ENCODE results near the gene HMSD. TPM values are rescaled to one million over a fixed set of nuclear protein-coding genes. Genes with fewer than 3 reads are reported as not detected.

Gene HMSD
- total and polyA plus RNA-seq, 2 of the 4 experiments (the other 2 are of a cell fraction), result 0.17 to 0.36 TPM

GRCh38 chr18:63922049-63922448, 27.1 kb upstream of the HMSD start:
- Histone ChIP-seq H3K36me3 (ENCODE audit: control insufficient read depth, insufficient read depth, low read length) (no peaks in the 10 kb centered on the region), H3K56ac (ENCODE audit: extremely low read depth, insufficient read depth, low read length) (no peak overlapping the region), H2BK15ac (ENCODE audit: low read depth, low read length) (no peak overlapping the region), H3K27ac (ENCODE audit: insufficient read depth, low read length) (no peak overlapping the region), H4K8ac (ENCODE audit: low read depth in 2 of 2, low read length in 2 of 2) (no peak overlapping the region), H4K20me1 (ENCODE audit: insufficient read depth, low read length) (no peaks in the 10 kb centered on the region), H2AK9ac (replicated peaks; ENCODE audit: low read depth, low read length, poor library complexity) (no peak overlapping the region), H3K18ac (ENCODE audit: low read depth, low read length) (no peak overlapping the region), H3K9ac (ENCODE audit: low read depth, low read length) (no peak overlapping the region), H3K9me1 (ENCODE audit: insufficient read depth, low read length) (no peaks in the 10 kb centered on the region), H3K27me3 (ENCODE audit: control insufficient read depth, insufficient read depth, low read length) (peaks cover 5% of the 10 kb centered on the region; the same call in 1 of the 2 replicates), H3K23ac (ENCODE audit: low read depth, low read length) (no peak overlapping the region), H2AFZ (replicated peaks; ENCODE audit: low read length, poor library complexity) (no peak overlapping the region), H2BK20ac (ENCODE audit: low read depth, low read length) (no peak overlapping the region), H2BK5ac (ENCODE audit: low read depth, low read length, poor library complexity, severe bottlenecking) (no peak overlapping the region), H3K14ac (replicated peaks; ENCODE audit: low read depth, low read length) (no peak overlapping the region), H4K5ac (ENCODE audit: low read depth, low read length) (no peak overlapping the region), H3K4me3 (ENCODE audit: insufficient read depth, low read depth, low read length) (no peak overlapping the region), H3K9me3 (ENCODE audit: control insufficient read depth, insufficient read depth, low read length) (no peaks in the 10 kb centered on the region), H2BK120ac (ENCODE audit: low read depth, low read length) (no peak overlapping the region), H3K4ac (ENCODE audit: low read depth, low read length) (no peak overlapping the region), H4K91ac (ENCODE audit: insufficient read depth, low read depth, low read length) (no peak overlapping the region), H3K4me1 (ENCODE audit: control insufficient read depth, insufficient read depth, low read length) (no peaks in the 10 kb centered on the region), H2AK5ac (ENCODE audit: low read depth, low read length) (no peak overlapping the region), H3K4me2 (ENCODE audit: low read depth, low read length) (no peak overlapping the region), H3K79me1 (ENCODE audit: low read depth in 1 of 2, low read length in 2 of 2) (no peaks in the 10 kb centered on the region)
- TF ChIP-seq RAD21 (IDR thresholded peaks at IDR 0.05; ENCODE audit: low read length) (no peak), MAFK (IDR thresholded peaks at IDR 0.05; ENCODE audit: low read depth, low read length) (no peak), RFX5 (IDR thresholded peaks at IDR 0.05; ENCODE audit: low read depth, low read length) (no peak), MAZ (IDR thresholded peaks at IDR 0.05; ENCODE audit: borderline replicate concordance, low read depth, low read length) (no peak), ELK1 (IDR thresholded peaks at IDR 0.05; ENCODE audit: borderline replicate concordance, low read depth, low read length) (no peak), NFE2L2 (IDR thresholded peaks at IDR 0.05; ENCODE audit: low read depth, low read length) (no peak), CHD1 (IDR thresholded peaks at IDR 0.05; ENCODE audit: low read depth, low read length) (no peak), USF2 (IDR thresholded peaks at IDR 0.05; ENCODE audit: low read depth, low read length) (no peak), BHLHE40 (IDR thresholded peaks at IDR 0.05; ENCODE audit: low read depth, low read length) (no peak)
- in situ Hi-C loops (cut with MboI; ENCODE audit: low sequenced_read_pairs), result no loop called here
- DNase-seq (no peak), ATAC-seq (ENCODE audit: low read depth) (no peak)
- WGBS, 2 experiments (ENCODE audit: extremely low coverage in 2 of 2, insufficient read length in 1 of 2), result no CpG with 5 or more reads among the region's 2 CpGs
- intact Hi-C loops (cut with micrococcal nuclease), result no loop called here
- no TSS peak for BruUV-seq (replicated peaks)
- CTCF ChIA-PET, result interaction anchor here (0.8 to 1.0 kb wide), 2 partner anchors 14 to 54 kb away, joined by 3 to 5 read pairs; no protein-coding TSS in a partner anchor
- POLR2A ChIA-PET (ENCODE audit: unreplicated experiment), result no interaction called here
- dilution Hi-C loops (cut with HindIII; ENCODE audit: low sequenced_read_pairs, unreplicated experiment), result no loop called here

Data from IMR-90 (cell line).